Stimulated activated CD4-positive, alpha-beta T cell treated with anti-CD3 and anti-CD28 coated beads, Interleukin-2, amount 100 ng/mL, for 24 hours (primary cell): Measurements from ENCODE around the gene MSGN1.

ENCODE experiments used
- DNase-seq, 2 donors: peaks; one replicate each; pipeline ENCODE4 v3.0.0-alpha.2; 2020

The MSGN1 gene

GRCh38 chr2:17850151-17850550 is 33.9 kb downstream of the MSGN1 start:
- DNase-seq, result no peak

GRCh38 chr2:17851731-17852585 is 35.7 kb downstream of the MSGN1 start:
- DNase-seq, result peak in 1 of 2 donors; percentile 42

GRCh38 chr2:17853799-17854198 is 37.5 kb downstream of the MSGN1 start:
- no peak for DNase-seq

GRCh38 chr2:17857021-17857420 is 40.8 kb downstream of the MSGN1 start:
- no peak for DNase-seq

GRCh38 chr2:17858064-17858463 is 41.8 kb downstream of the MSGN1 start:
- no peak for DNase-seq

GRCh38 chr2:17863539-17863938 is 47.3 kb downstream of the MSGN1 start:
- DNase-seq, result no peak

GRCh38 chr2:17864676-17865075 is 48.4 kb downstream of the MSGN1 start:
- DNase-seq, result no peak

- DNase-seq, result no peak
Measured at GRCh38 chr2:17867133-17867532, 50.9 kb downstream of the MSGN1 start.
